GM18517 (cell line): ENCODE data around the gene PARD6A.

ENCODE experiments used
- ATAC-seq: cut with Tn5 transposase; IDR thresholded peaks from one replicate; pipeline ENCODE4 v1.9.1; 2021; ENCODE audit warnings: mild to moderate bottlenecking, moderate library complexity; ENCODE audit not compliant: unreplicated experiment

Gene PARD6A

GRCh38 chr16:67666032-67666551, 5.3 kb downstream of the PARD6A start:
- ATAC-seq = no peak

- no peak for ATAC-seq
Observed at GRCh38 chr16:67666559-67667452, 6.0 kb downstream of the PARD6A start, which contains the start of the genes C16orf86 and ENKD1. Gene C16orf86 (plus strand): TSS chr16:67666814. CDS start chr16:67666971, 157 bp downstream. Gene ENKD1 (minus strand): TSS chr16:67666750. CDS start chr16:67666442, 308 bp downstream.

GRCh38 chr16:67667453-67667816, 6.7 kb downstream of the PARD6A start:
- no peak for ATAC-seq

- ATAC-seq = peak; percentile 72
Observed at GRCh38 chr16:67667817-67668494, 7.2 kb downstream of the PARD6A start.

GRCh38 chr16:67668495-67669157, 7.9 kb downstream of the PARD6A start:
- ATAC-seq = no peak

GRCh38 chr16:67669499-67670101, 8.8 kb downstream of the PARD6A start:
- ATAC-seq = no peak

- ATAC-seq = no peak
Observed at GRCh38 chr16:67672306-67672705, 11.5 kb downstream of the PARD6A start.

GRCh38 chr16:67672739-67673662, 12.2 kb downstream of the PARD6A start:
- no peak for ATAC-seq

GRCh38 chr16:67673712-67674580, 13.2 kb downstream of the PARD6A start:
- ATAC-seq = no peak

- no peak for ATAC-seq
Observed at GRCh38 chr16:67674851-67675578, 14.3 kb downstream of the PARD6A start.

GRCh38 chr16:67675579-67675935, 14.8 kb downstream of the PARD6A start:
- ATAC-seq = no peak

- no peak for ATAC-seq
Observed at GRCh38 chr16:67675999-67676398, 15.2 kb downstream of the PARD6A start.

GRCh38 chr16:67676516-67676915, 15.8 kb downstream of the PARD6A start:
- ATAC-seq = no peak

GRCh38 chr16:67676939-67677338, 16.2 kb downstream of the PARD6A start:
- no peak for ATAC-seq

GRCh38 chr16:67677712-67678111, 17.0 kb downstream of the PARD6A start:
- ATAC-seq = no peak

- ATAC-seq = no peak
Observed at GRCh38 chr16:67678354-67679023, 17.7 kb downstream of the PARD6A start.
